Middle frontal gyrus (tissue), 1 donor: ENCODE data around the gene PBX3.

Source experiments
- DNase-seq: peaks from one replicate; pipeline ENCODE4 v3.0.0-alpha.2; 2015; ENCODE audit warnings: low spot score; ENCODE audit errors: extremely low spot score

The PBX3 gene

GRCh38 chr9:125946397-125946796, 199.2 kb downstream of the PBX3 start:
- DNase-seq = no peak

GRCh38 chr9:125948887-125949596, 201.9 kb downstream of the PBX3 start:
- DNase-seq = no peak

- no peak for DNase-seq
Measured at GRCh38 chr9:125949703-125950460, 202.7 kb downstream of the PBX3 start.

- no peak for DNase-seq
Measured at GRCh38 chr9:125950880-125951471, 203.8 kb downstream of the PBX3 start.

GRCh38 chr9:125953314-125954019, 206.3 kb downstream of the PBX3 start:
- DNase-seq = no peak

GRCh38 chr9:125956102-125956501, 208.9 kb downstream of the PBX3 start:
- no peak for DNase-seq

- DNase-seq = no peak
Measured at GRCh38 chr9:125959315-125959714, 212.1 kb downstream of the PBX3 start.

GRCh38 chr9:125959951-125960619, 212.9 kb downstream of the PBX3 start:
- no peak for DNase-seq

GRCh38 chr9:125960626-125961025, 213.5 kb downstream of the PBX3 start:
- no peak for DNase-seq

GRCh38 chr9:125961072-125961471, 213.9 kb downstream of the PBX3 start:
- DNase-seq = no peak

GRCh38 chr9:125963932-125964331, 216.8 kb downstream of the PBX3 start:
- no peak for DNase-seq

- DNase-seq = no peak
Measured at GRCh38 chr9:125964702-125965225, 217.6 kb downstream of the PBX3 start.

GRCh38 chr9:125965477-125965876, 218.3 kb downstream of the PBX3 start:
- DNase-seq = no peak

- no peak for DNase-seq
Measured at GRCh38 chr9:125966466-125966865, 219.3 kb downstream of the PBX3 start.

GRCh38 chr9:125966959-125967711, 220.0 kb downstream of the PBX3 start:
- no peak for DNase-seq

GRCh38 chr9:125968714-125969374, 221.7 kb downstream of the PBX3 start:
- no peak for DNase-seq

- no peak for DNase-seq
Measured at GRCh38 chr9:125969462-125969861, 222.3 kb downstream of the PBX3 start.

GRCh38 chr9:125969868-125970267, 222.7 kb downstream of the PBX3 start:
- no peak for DNase-seq

- no peak for DNase-seq
Measured at GRCh38 chr9:125970340-125970739, 223.2 kb downstream of the PBX3 start.

GRCh38 chr9:125971050-125971449, 223.9 kb downstream of the PBX3 start:
- no peak for DNase-seq
